SK-N-SH treated with all-trans-retinoic acid at 6 μM for 48 hours (cell line): Measurements from ENCODE around the gene KRT81.

Experiments used
- ATAC-seq: fragments of 200-7000 bp; cut with Tn5 transposase; 3 replicates; pipeline ENCODE4 v1.9.1; 2020; ENCODE audit warnings: mild to moderate bottlenecking, moderate library complexity
- ARNTL ChIP-seq: fragments of 450-650 bp; formaldehyde crosslinking; IDR thresholded peaks from 2 replicates; pipeline ENCODE4 v1.5.0; 2020; ENCODE audit warnings: low read depth, mild to moderate bottlenecking, moderate library complexity, borderline replicate concordance
- BACH2 ChIP-seq: fragments of 250-450 bp; sonication (Bioruptor Pico); IDR thresholded peaks from 2 replicates; pipeline ENCODE4 v1.9.0; 2021; ENCODE audit warnings: mild to moderate bottlenecking, borderline replicate concordance
- CREB5 ChIP-seq: fragments of 250-450 bp; sonication (Bioruptor Pico); IDR thresholded peaks from 2 replicates; pipeline ENCODE4 v1.5.1; 2020; ENCODE audit warnings: low read depth, mild to moderate bottlenecking, moderate library complexity
- CSRNP3 ChIP-seq: fragments of 250-450 bp; sonication (Bioruptor Pico); IDR thresholded peaks from 2 replicates; pipeline ENCODE4 v1.5.1; 2021; ENCODE audit warnings: mild to moderate bottlenecking, moderate library complexity
- ESRRG ChIP-seq: fragments of 250-450 bp; sonication (Bioruptor Pico); IDR thresholded peaks from 2 replicates; pipeline ENCODE4 v1.6.1; 2021; ENCODE audit warnings: mild to moderate bottlenecking
- GLIS3 ChIP-seq: fragments of 250-450 bp; sonication (Bioruptor Pico); IDR thresholded peaks from 2 replicates; pipeline ENCODE4 v1.5.0; 2020; ENCODE audit warnings: mild to moderate bottlenecking, moderate library complexity
- ISL1 ChIP-seq: fragments of 250-450 bp; sonication (Bioruptor Pico); IDR thresholded peaks from 2 replicates; pipeline ENCODE4 v2.1.2; 2022; ENCODE audit warnings: mild to moderate bottlenecking, moderate library complexity
- OSR1 ChIP-seq: fragments of 250-450 bp; sonication (Bioruptor Pico); IDR thresholded peaks from 2 replicates; pipeline ENCODE4 v1.8.0; 2022; ENCODE audit warnings: moderate library complexity, mild to moderate bottlenecking, inconsistent platforms
- PPARA ChIP-seq: fragments of 250-450 bp; sonication (Bioruptor Pico); IDR thresholded peaks from 2 replicates; pipeline ENCODE4 v1.5.0; 2020; ENCODE audit warnings: mild to moderate bottlenecking, borderline replicate concordance
- SNAI2 ChIP-seq: fragments of 250-450 bp; sonication (Bioruptor Pico); IDR thresholded peaks from 2 replicates; pipeline ENCODE4 v1.5.0; 2020; ENCODE audit warnings: mild to moderate bottlenecking, moderate library complexity
- TCF4 ChIP-seq: fragments of 250-450 bp; sonication (Bioruptor Pico); IDR thresholded peaks from 2 replicates; pipeline ENCODE4 v1.8.0; 2021; ENCODE audit warnings: mild to moderate bottlenecking, moderate library complexity, borderline replicate concordance
- TOX ChIP-seq: fragments of 250-450 bp; sonication (Bioruptor Pico); IDR thresholded peaks from 2 replicates; pipeline ENCODE4 v1.8.0; 2021; ENCODE audit warnings: mild to moderate bottlenecking, moderate library complexity, borderline replicate concordance
- ZC3H10 ChIP-seq: fragments of 250-450 bp; sonication (Bioruptor Pico); IDR thresholded peaks from 2 replicates; pipeline ENCODE4 v1.5.1; 2021; ENCODE audit warnings: mild to moderate bottlenecking, moderate library complexity
- ZNF565 ChIP-seq: fragments of 450-650 bp; formaldehyde crosslinking; conservative IDR thresholded peaks from 2 replicates; pipeline ENCODE4 v1.5.0; 2020; ENCODE audit warnings: low read depth, mild to moderate bottlenecking, moderate library complexity
- ZNF70 ChIP-seq: fragments of 450-650 bp; formaldehyde crosslinking; IDR thresholded peaks from 2 replicates; pipeline ENCODE4 v1.5.0; 2020; ENCODE audit warnings: mild to moderate bottlenecking, moderate library complexity
- ZNF8 ChIP-seq: fragments of 450-650 bp; formaldehyde crosslinking; IDR thresholded peaks from 2 replicates; pipeline ENCODE4 v1.5.0; 2020; ENCODE audit warnings: mild to moderate bottlenecking, moderate library complexity
- TF ChIP-seq, protein P1 (sequence below): fragments of 250-450 bp; sonication (Bioruptor Pico); IDR thresholded peaks from 2 replicates; pipeline ENCODE4 v1.5.0; 2020; ENCODE audit warnings: mild to moderate bottlenecking, moderate library complexity
- TF ChIP-seq, protein P2 (sequence below): fragments of 250-450 bp; sonication (Bioruptor Pico); IDR thresholded peaks from 2 replicates; pipeline ENCODE4 v1.8.0; 2020; ENCODE audit warnings: mild to moderate bottlenecking, moderate library complexity, borderline replicate concordance
- TF ChIP-seq, protein P3 (sequence below): fragments of 250-450 bp; sonication (Bioruptor Pico); IDR thresholded peaks from 2 replicates; pipeline ENCODE4 v1.8.0; 2021; ENCODE audit warnings: low read depth, mild to moderate bottlenecking, moderate library complexity, borderline replicate concordance

Gene KRT81

DNA sequence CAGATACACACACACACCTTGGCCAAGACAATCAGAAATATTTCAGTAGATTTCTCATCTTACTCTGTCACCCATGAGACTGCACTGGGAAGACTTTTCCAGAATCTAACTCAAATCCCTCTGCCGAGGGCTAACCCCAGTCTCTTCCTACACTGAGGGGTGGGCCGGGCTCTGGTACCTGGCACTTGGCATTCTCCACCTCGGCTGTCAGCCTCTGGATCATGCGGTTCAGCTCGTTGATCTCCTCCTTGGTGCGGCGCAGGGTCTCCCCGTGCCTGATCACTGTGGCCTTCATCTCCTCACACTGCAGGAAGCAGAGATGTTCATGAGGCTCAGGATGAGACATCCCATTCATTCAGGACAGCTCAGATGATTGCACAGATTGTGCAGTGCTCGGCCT is 25.0 kb upstream of the KRT81 start:
- no peak for ATAC-seq
- TF ChIP-seq TOX (CRISPR knock-in tag): no peak
- TF ChIP-seq GLIS3 (CRISPR knock-in tag): no peak
- TF ChIP-seq ZNF8 (CRISPR knock-in tag): no peak

DNA sequence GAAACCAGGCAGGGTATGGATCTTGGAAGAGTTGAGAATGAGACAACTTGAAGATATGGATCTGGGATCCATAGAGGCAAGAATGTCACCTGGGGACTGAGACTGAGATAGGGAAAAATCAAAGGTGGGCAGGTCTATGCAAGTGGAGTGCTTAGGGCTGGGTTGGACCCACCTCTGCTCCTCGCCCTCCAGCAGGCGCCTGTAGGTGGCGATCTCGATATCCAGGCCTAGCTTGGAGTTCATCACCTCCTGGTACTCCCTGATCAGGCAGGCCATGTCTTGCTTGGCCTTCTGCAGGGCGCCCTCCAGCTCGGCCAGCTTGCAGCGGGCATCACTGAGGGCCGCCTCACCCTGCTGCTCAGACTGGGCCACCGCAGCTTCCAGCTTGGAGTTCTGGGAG is 24.4 kb upstream of the KRT81 start:
- peak; percentile 61 for ATAC-seq

DNA sequence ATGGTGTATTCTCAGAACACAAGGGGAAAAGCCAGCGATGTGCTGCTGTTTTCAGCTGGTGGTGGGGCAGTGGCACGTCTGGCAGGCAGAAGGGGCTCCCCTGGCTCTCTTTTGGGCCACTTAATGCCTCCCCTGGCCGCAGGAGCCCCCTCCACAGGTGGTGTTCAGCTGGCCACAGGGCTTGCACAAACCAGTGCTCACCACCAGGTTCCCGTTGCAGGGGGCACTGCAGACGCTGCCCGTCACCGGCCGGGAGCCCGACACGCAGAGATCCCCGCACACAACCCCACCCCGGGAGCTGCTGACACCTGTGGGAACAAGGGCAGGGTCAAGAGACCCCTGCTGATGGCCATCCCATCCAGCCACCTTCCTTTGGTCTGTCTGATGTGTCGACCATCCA is 23.2 kb upstream of the KRT81 start:
- TF ChIP-seq TOX (CRISPR knock-in tag) (no peak), ESRRG (CRISPR knock-in tag) (no peak), GLIS3 (CRISPR knock-in tag) (no peak), CSRNP3 (CRISPR knock-in tag) (no peak), OSR1 (CRISPR knock-in tag) (no peak), SNAI2 (CRISPR knock-in tag) (no peak), ZC3H10 (no peak), CREB5 (no peak), TCF4 (CRISPR knock-in tag) (no peak), BACH2 (no peak), ISL1 (CRISPR knock-in tag) (no peak), ZNF8 (CRISPR knock-in tag) (no peak), ZNF70 (CRISPR knock-in tag) (no peak), ARNTL (no peak)
- TF ChIP-seq, protein P1, sequence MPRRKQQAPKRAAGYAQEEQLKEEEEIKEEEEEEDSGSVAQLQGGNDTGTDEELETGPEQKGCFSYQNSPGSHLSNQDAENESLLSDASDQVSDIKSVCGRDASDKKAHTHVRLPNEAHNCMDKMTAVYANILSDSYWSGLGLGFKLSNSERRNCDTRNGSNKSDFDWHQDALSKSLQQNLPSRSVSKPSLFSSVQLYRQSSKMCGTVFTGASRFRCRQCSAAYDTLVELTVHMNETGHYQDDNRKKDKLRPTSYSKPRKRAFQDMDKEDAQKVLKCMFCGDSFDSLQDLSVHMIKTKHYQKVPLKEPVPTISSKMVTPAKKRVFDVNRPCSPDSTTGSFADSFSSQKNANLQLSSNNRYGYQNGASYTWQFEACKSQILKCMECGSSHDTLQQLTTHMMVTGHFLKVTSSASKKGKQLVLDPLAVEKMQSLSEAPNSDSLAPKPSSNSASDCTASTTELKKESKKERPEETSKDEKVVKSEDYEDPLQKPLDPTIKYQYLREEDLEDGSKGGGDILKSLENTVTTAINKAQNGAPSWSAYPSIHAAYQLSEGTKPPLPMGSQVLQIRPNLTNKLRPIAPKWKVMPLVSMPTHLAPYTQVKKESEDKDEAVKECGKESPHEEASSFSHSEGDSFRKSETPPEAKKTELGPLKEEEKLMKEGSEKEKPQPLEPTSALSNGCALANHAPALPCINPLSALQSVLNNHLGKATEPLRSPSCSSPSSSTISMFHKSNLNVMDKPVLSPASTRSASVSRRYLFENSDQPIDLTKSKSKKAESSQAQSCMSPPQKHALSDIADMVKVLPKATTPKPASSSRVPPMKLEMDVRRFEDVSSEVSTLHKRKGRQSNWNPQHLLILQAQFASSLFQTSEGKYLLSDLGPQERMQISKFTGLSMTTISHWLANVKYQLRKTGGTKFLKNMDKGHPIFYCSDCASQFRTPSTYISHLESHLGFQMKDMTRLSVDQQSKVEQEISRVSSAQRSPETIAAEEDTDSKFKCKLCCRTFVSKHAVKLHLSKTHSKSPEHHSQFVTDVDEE (CRISPR knock-in tag): no peak
- TF ChIP-seq, protein P2, sequence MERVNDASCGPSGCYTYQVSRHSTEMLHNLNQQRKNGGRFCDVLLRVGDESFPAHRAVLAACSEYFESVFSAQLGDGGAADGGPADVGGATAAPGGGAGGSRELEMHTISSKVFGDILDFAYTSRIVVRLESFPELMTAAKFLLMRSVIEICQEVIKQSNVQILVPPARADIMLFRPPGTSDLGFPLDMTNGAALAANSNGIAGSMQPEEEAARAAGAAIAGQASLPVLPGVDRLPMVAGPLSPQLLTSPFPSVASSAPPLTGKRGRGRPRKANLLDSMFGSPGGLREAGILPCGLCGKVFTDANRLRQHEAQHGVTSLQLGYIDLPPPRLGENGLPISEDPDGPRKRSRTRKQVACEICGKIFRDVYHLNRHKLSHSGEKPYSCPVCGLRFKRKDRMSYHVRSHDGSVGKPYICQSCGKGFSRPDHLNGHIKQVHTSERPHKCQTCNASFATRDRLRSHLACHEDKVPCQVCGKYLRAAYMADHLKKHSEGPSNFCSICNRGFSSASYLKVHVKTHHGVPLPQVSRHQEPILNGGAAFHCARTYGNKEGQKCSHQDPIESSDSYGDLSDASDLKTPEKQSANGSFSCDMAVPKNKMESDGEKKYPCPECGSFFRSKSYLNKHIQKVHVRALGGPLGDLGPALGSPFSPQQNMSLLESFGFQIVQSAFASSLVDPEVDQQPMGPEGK (CRISPR knock-in tag): no peak
- TF ChIP-seq, protein P3, sequence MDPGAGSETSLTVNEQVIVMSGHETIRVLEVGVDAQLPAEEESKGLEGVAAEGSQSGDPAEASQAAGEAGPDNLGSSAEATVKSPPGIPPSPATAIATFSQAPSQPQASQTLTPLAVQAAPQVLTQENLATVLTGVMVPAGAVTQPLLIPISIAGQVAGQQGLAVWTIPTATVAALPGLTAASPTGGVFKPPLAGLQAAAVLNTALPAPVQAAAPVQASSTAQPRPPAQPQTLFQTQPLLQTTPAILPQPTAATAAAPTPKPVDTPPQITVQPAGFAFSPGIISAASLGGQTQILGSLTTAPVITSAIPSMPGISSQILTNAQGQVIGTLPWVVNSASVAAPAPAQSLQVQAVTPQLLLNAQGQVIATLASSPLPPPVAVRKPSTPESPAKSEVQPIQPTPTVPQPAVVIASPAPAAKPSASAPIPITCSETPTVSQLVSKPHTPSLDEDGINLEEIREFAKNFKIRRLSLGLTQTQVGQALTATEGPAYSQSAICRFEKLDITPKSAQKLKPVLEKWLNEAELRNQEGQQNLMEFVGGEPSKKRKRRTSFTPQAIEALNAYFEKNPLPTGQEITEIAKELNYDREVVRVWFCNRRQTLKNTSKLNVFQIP: no peak
- TF ChIP-seq, all 23 proteins: peak for 0
- ATAC-seq: no peak

GRCh38 chr12:52313926-52314325 is 22.6 kb upstream of the KRT81 start:
- ATAC-seq: no peak
- no peak for TF ChIP-seq ZNF8 (CRISPR knock-in tag)
- TF ChIP-seq PPARA (CRISPR knock-in tag): no peak
- no peak for TF ChIP-seq BACH2
- no peak for TF ChIP-seq SNAI2 (CRISPR knock-in tag)
- TF ChIP-seq GLIS3 (CRISPR knock-in tag): no peak
- TF ChIP-seq ZC3H10: no peak
- no peak for TF ChIP-seq CREB5
- TF ChIP-seq ZNF70 (CRISPR knock-in tag): no peak
- no peak for TF ChIP-seq ESRRG (CRISPR knock-in tag)
- TF ChIP-seq, protein P3: no peak
- TF ChIP-seq ZNF565: no peak
- TF ChIP-seq, protein P1 (CRISPR knock-in tag): no peak
